MCF 10A (cell line): ENCODE data around the gene POLR3A. TPM values are rescaled to one million over a fixed set of nuclear protein-coding genes. Genes with fewer than 3 reads are reported as not detected.
A peak's percentile ranks its signal among the peaks of the same experiment; 100 is the strongest.

ENCODE experiments used
- BruUV-seq: library from RNA; stranded (reverse); fragments of 400-500 nt; replicated peaks from 2 replicates; lab custom pipeline; 2021; lab: Mats Ljungman, UMichigan
- CTCF ChIA-PET: fragments of 300-600 bp; sonication (Branson Sonifier 250); formaldehyde crosslinking; extraction: SDS; loops from one replicate; lab custom pipeline; 2021; ENCODE audit warnings: antibody characterized with exemption, inconsistent platforms; lab: Yijun Ruan, JAX
- POLR2A ChIA-PET: fragments of 300-600, 350-650 bp; sonication (Branson Sonifier 250); formaldehyde crosslinking; extraction: SDS; loops from one replicate; lab custom pipeline; 2020; ENCODE audit warnings: antibody characterized with exemption, inconsistent platforms; lab: Yijun Ruan, JAX
- DNase-seq: peaks from one replicate; pipeline ENCODE4 v3.0.0-alpha.2; 2018; ENCODE audit not compliant: unreplicated experiment
- H3K27ac Mint-ChIP-seq: one replicate; pipeline ENCODE4 v1.8.0; 2022; ENCODE audit warnings: mild to moderate bottlenecking, low read depth, mixed read lengths; ENCODE audit not compliant: unreplicated experiment
- H3K27me3 Mint-ChIP-seq: one replicate; pipeline ENCODE4 v1.8.0; 2022; ENCODE audit warnings: mixed read lengths; ENCODE audit not compliant: insufficient read depth, unreplicated experiment
- H3K36me3 Mint-ChIP-seq: one replicate; pipeline ENCODE4 v1.8.0; 2022; ENCODE audit warnings: mild to moderate bottlenecking, moderate library complexity, mixed read lengths; ENCODE audit not compliant: insufficient read depth, unreplicated experiment
- H3K4me1 Mint-ChIP-seq: one replicate; pipeline ENCODE4 v1.8.0; 2022; ENCODE audit warnings: mixed read lengths; ENCODE audit not compliant: insufficient read depth, unreplicated experiment
- H3K4me3 Mint-ChIP-seq: one replicate; pipeline ENCODE4 v1.8.0; 2022; ENCODE audit warnings: mild to moderate bottlenecking, moderate library complexity, mixed read lengths; ENCODE audit not compliant: unreplicated experiment
- H3K9me3 Mint-ChIP-seq: one replicate; pipeline ENCODE4 v1.8.0; 2022; ENCODE audit warnings: mixed read lengths; ENCODE audit not compliant: unreplicated experiment
- CTCF ChIP-seq: fragments of 200-600 bp; IDR thresholded peaks from one replicate; pipeline ENCODE4 v1.8.0; 2022; ENCODE audit warnings: antibody characterized with exemption, mild to moderate bottlenecking; ENCODE audit not compliant: unreplicated experiment
- intact Hi-C: fragments of 100-400 bp; cut with micrococcal nuclease; formaldehyde crosslinking; loops from 2 replicates; pipeline ENCODE4 v1.14.1; 2022
- total RNA-seq: library from RNA; stranded (reverse); gene quantifications from 2 replicates; pipeline ENCODE4 v1.2.3, GENCODE V29; 2022

POLR3A gene
- total RNA-seq, 1 experiment from 2014 or later, result 19.1 TPM

DNA sequence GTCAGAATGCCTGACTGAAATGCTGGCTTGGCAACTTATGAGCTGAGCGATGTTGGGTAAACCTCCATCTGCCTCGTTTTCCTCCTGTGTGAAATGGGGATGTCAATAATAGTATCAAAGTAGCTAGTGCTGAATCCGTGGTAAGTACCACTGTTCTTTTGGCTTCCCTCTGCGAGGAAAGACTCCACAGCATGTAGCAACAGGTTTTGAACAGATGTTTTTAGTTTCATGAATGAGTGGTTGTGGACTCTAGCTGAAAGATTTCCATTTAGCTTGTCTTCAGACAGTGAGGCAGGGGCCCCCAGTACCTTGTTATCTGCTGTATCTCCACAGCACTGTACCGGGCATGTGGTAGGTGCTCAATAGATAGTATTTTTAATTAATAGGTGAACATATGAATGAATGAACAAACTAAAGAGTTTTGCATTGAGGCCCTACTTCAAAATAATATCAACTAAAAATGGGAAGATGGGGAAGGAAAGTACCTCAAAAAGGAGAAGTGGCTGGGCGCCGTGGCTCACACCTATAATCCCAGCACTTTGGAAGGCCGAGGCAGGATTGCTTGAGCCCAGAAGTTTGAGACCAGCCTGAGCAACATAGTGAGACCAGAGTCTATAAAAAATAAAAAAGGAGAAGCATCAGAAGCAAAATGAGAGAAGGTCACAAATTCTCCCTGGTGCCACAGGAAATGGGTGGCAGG is 97.1 kb downstream of the POLR3A start:
- DNase-seq, result no peak
- Mint-ChIP-seq H3K36me3 (no peaks in the 10 kb centered on the region), H3K4me1 (peaks cover 17% of the 10 kb centered on the region), H3K27ac (peak overlapping the region; percentile 10), H3K4me3 (no peak overlapping the region), H3K27me3 (no peaks in the 10 kb centered on the region), H3K9me3 (no peaks in the 10 kb centered on the region)
- intact Hi-C loops, result no loop called here
- ChIA-PET CTCF (interaction anchor here (0.6 kb wide), 2 partner anchors 18 to 54 kb away, joined by 3 read pairs; no protein-coding TSS in a partner anchor), POLR2A (interaction anchor here (0.9 to 1.7 kb wide), 7 partner anchors 11 to 97 kb away, joined by 3 to 8 read pairs (median 4); no protein-coding TSS in a partner anchor)
- TF ChIP-seq CTCF, result no peak
- BruUV-seq, result no TSS peak

- DNase-seq, result no peak
- Mint-ChIP-seq H3K4me3 (peak overlapping the region; percentile 90), H3K27ac (no peak overlapping the region), H3K9me3 (no peaks in the 10 kb centered on the region), H3K27me3 (no peaks in the 10 kb centered on the region), H3K36me3 (peaks cover 15% of the 10 kb centered on the region), H3K4me1 (peaks cover 29% of the 10 kb centered on the region)
- CTCF ChIA-PET, result interaction anchor here (0.5 to 1.5 kb wide), 5 partner anchors 15 to 82 kb away, joined by 3 to 4 read pairs (median 3); no protein-coding TSS in a partner anchor
- BruUV-seq, result TSS peak; percentile 40
- TF ChIP-seq CTCF, result no peak
- intact Hi-C loops, result loop anchor here (5.0 to 10.0 kb wide), 2 partner anchors 45 to 53 kb away; no protein-coding TSS in a partner anchor
- POLR2A ChIA-PET, result interaction anchor here (0.5 to 6.4 kb wide), 13 partner anchors 12 to 139 kb away, joined by 3 to 79 read pairs (median 4); no protein-coding TSS in a partner anchor
Observed at GRCh38 chr10:77927402-77928246, 101.7 kb downstream of the POLR3A start.

GRCh38 chr10:77926566-77927401 is 102.5 kb downstream of the POLR3A start, which contains the start of gene DLG5:
DLG5 (minus strand) TSS chr10:77926755; CDS start chr10:77926520, 235 bp downstream.
- Mint-ChIP-seq H3K36me3 (peaks cover 22% of the 10 kb centered on the region), H3K4me3 (peak within 1 kb of the TSS; percentile 90), H3K27me3 (no peaks in the 10 kb centered on the region), H3K27ac (peak within 1 kb of the TSS; percentile 80), H3K4me1 (peaks cover 29% of the 10 kb centered on the region), H3K9me3 (no peaks in the 10 kb centered on the region)
- TF ChIP-seq CTCF, result no peak
- intact Hi-C loops, result loop anchor here (1.0 to 10.0 kb wide), 3 partner anchors 46 to 80 kb away; no protein-coding TSS in a partner anchor
- peak; percentile 61 for DNase-seq
- ChIA-PET CTCF (interaction anchor here (0.5 to 2.1 kb wide), 13 partner anchors 16 to 93 kb away, joined by 3 to 7 read pairs (median 3); no protein-coding TSS in a partner anchor), POLR2A (interaction anchor here (0.6 to 6.4 kb wide), 22 partner anchors 13 to 1905 kb away, joined by 3 to 79 read pairs (median 7); partner anchors contain the start of gene POLR3A)
- no TSS peak for BruUV-seq
